Kidney epithelial cell (primary cell): Measurements from ENCODE around the gene MLLT6. TPM values are rescaled to one million over a fixed set of nuclear protein-coding genes. Genes with fewer than 3 reads are reported as not detected.

Experiments
- DNase-seq: peaks from one replicate; pipeline ENCODE4 v3.0.0-alpha.2; 2010; ENCODE audit warnings: low read depth
- H3K27me3 ChIP-seq: 2 replicates; pipeline ENCODE4 v1.6.0; 2011; ENCODE audit warnings: low read length; ENCODE audit not compliant: control insufficient read depth, insufficient read depth
- H3K36me3 ChIP-seq: 2 replicates; pipeline ENCODE4 v1.5.1; 2011; ENCODE audit warnings: low read length; ENCODE audit not compliant: control insufficient read depth, insufficient read depth
- H3K4me3 ChIP-seq: 2 replicates; pipeline ENCODE4 v1.5.1; 2011; ENCODE audit warnings: low read depth, mild to moderate bottlenecking, control low read depth, low read length
- CTCF ChIP-seq: IDR thresholded peaks from 2 replicates; pipeline ENCODE4 v1.5.1; 2011; ENCODE audit warnings: mild to moderate bottlenecking, moderate library complexity, low read length, control low read depth, inconsistent platforms; ENCODE audit not compliant: insufficient read depth, poor library complexity, severe bottlenecking
- total RNA-seq: library from RNA; depleted of rRNA; stranded (reverse); fragments of >200 nt; gene quantifications from 2 replicates; pipeline ENCODE4 v1.2.3, GENCODE V29; 2015

MLLT6 gene
- 42.7 and 46.7 TPM in 2 replicates for total RNA-seq

- Histone ChIP-seq H3K36me3 (peaks cover 4% of the 10 kb centered on the region), H3K27me3 (no peaks in the 10 kb centered on the region), H3K4me3 (peak within 1 kb of the TSS; percentile 45)
- DNase-seq, result no peak
- no peak for TF ChIP-seq CTCF
Observed at GRCh38 chr17:38704606-38705522, at the start of gene MLLT6. TSS of gene MLLT6 (plus strand) at chr17:38705273. CDS start at chr17:38705633, 360 bp downstream.

- Histone ChIP-seq H3K4me3 (no peak overlapping the region), H3K36me3 (no peaks in the 10 kb centered on the region), H3K27me3 (peaks cover 34% of the 10 kb centered on the region)
- TF ChIP-seq CTCF, result no peak
- DNase-seq, result no peak
Observed at GRCh38 chr17:38656959-38657823, 47.9 kb upstream of the MLLT6 start.

GRCh38 chr17:38657824-38658740, 47.0 kb upstream of the MLLT6 start:
- no peak for TF ChIP-seq CTCF
- no peak overlapping the region for H3K4me3 ChIP-seq
- H3K36me3 ChIP-seq, result no peaks in the 10 kb centered on the region
- DNase-seq, result no peak
- peaks cover 34% of the 10 kb centered on the region for H3K27me3 ChIP-seq

GRCh38 chr17:38658741-38659345, 46.2 kb upstream of the MLLT6 start:
- Histone ChIP-seq H3K4me3 (no peak overlapping the region), H3K27me3 (peaks cover 34% of the 10 kb centered on the region), H3K36me3 (no peaks in the 10 kb centered on the region)
- DNase-seq, result no peak
- no peak for TF ChIP-seq CTCF

GRCh38 chr17:38659415-38659814, 45.7 kb upstream of the MLLT6 start:
- no peak overlapping the region for H3K4me3 ChIP-seq
- no peak for TF ChIP-seq CTCF
- no peak for DNase-seq
- H3K27me3 ChIP-seq, result peaks cover 30% of the 10 kb centered on the region
- no peaks in the 10 kb centered on the region for H3K36me3 ChIP-seq
